ENCODE measurements around the gene CHCHD3. TPM values are rescaled to one million over a fixed set of nuclear protein-coding genes. Genes with fewer than 3 reads are reported as not detected.
"Not testable (repeated sequence)": the region's sequence is repeated elsewhere in the genome, so short reads cannot be mapped to it uniquely, and the experiment has no call there.

Gene CHCHD3
- total RNA-seq, 5 donors from 2014 or later (not counting 1 experiment from before 2014, with no cell fraction given) = 25.6 to 33.7 (median 30.3) TPM

DNA sequence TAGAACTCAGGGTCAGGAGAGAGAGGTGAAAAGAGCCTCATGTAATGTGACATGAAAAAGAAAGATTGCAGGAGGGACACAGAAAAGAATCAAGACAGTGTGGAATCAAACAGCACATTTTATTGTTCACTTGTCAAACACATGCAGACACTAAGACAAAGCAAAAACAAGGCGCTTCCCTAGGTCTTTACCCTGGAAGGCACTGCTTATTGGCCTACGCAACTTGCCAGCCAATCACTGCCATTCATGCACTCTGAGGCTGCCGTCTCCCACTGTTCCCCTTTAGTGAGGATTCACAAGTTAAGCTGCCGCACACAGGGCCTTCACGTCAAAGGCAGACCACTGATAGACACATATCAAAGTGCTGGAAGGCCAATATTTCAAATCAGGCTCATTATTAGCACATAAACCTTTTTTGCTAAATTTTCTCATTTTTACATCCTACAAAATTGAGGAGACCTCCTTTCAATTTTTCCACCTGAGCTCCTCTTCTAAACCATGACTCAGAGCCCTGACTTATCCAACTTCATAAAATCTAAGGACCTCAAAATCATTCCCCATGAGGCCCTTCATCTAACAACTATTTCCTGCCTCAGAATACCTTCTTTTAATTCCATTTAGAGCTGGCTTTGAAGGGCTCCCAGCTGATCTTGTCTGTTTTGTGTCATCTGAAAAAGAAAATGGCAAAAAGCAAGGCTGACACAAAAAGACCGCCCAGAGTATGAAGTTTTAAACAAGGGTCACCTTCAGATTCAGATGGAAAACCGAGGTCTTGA is 149.4 kb downstream of the CHCHD3 start:
- ATAC-seq (replicated peaks in 1 of 4) = no peak
- no peak overlapping the region for H3K27ac Mint-ChIP-seq
- no peak for DNase-seq
- peaks cover 0 to 3% of the 10 kb centered on the region in 2 donors for H3K36me3 ChIP-seq (ENCODE audit: control insufficient read depth in 2 of 2, extremely low read depth in 1 of 2, insufficient read depth in 1 of 2, low read length in 1 of 2)
- POLR2A ChIA-PET = no interaction called here
- no peaks in the 10 kb centered on the region for H3K27me3 Mint-ChIP-seq
- H3K9me3 Mint-ChIP-seq = peaks cover 6 to 8% (median 6%) of the 10 kb centered on the region in 3 donors
- peaks cover 71% of the 10 kb centered on the region for H3K36me3 Mint-ChIP-seq
- H3K27me3 ChIP-seq (replicated peaks in 1 of 2; ENCODE audit: control insufficient read depth in 2 of 2, extremely low read depth in 1 of 2, insufficient read depth in 2 of 2, low read length in 1 of 2) = no peaks in the 10 kb centered on the region
- peaks cover 0 to 6% (median 0%) of the 10 kb centered on the region in 3 donors for H3K4me1 Mint-ChIP-seq
- no peak overlapping the region for H3K4me3 Mint-ChIP-seq
- CTCF ChIA-PET = no interaction called here
- no peaks in the 10 kb centered on the region for H3K4me1 ChIP-seq (ENCODE audit: control insufficient read depth in 1 of 2, extremely low read depth in 1 of 2, insufficient read depth in 2 of 2, low read length in 2 of 2)
- no peak overlapping the region for H3K27ac ChIP-seq (ENCODE audit: low read length)
- no peak overlapping the region for H3K4me3 ChIP-seq (ENCODE audit: control insufficient read depth in 1 of 2, extremely low read depth in 1 of 2, low read length in 1 of 2)
- 88% methylated on average over 7 of the region's 7 CpGs for WGBS (ENCODE audit: insufficient coverage)
- no peaks in the 10 kb centered on the region for H3K9me3 ChIP-seq

DNA sequence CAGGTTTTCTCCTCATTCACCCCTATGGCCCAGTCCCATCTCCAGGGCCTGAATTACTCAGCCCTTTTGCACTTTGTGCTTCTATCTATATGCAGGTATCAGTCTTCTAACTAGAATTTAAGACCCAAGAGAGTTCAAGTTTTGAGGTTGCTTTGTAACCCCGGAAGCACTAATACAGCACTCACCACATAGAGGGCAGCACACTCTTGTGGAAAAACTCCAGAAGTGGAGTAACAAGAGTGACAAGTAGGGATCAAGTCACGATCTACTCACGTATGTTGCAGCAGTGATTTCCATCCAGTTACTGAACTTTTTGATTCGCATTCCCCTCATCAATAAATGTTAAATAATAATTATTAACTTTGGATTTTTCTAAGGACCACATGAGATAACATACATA is 151.0 kb downstream of the CHCHD3 start:
- no peaks in the 10 kb centered on the region for H3K27me3 Mint-ChIP-seq
- H3K36me3 Mint-ChIP-seq = peaks cover 75% of the 10 kb centered on the region
- Histone ChIP-seq H3K27ac (ENCODE audit: low read length) (no peak overlapping the region), H3K27me3 (replicated peaks in 1 of 2; ENCODE audit: control insufficient read depth in 2 of 2, extremely low read depth in 1 of 2, insufficient read depth in 2 of 2, low read length in 1 of 2) (no peaks in the 10 kb centered on the region), H3K36me3 (ENCODE audit: control insufficient read depth in 2 of 2, extremely low read depth in 1 of 2, insufficient read depth in 1 of 2, low read length in 1 of 2) (peaks cover 0 to 5% of the 10 kb centered on the region in 2 donors), H3K4me1 (ENCODE audit: control insufficient read depth in 1 of 2, extremely low read depth in 1 of 2, insufficient read depth in 2 of 2, low read length in 2 of 2) (no peaks in the 10 kb centered on the region), H3K4me3 (ENCODE audit: control insufficient read depth in 1 of 2, extremely low read depth in 1 of 2, low read length in 1 of 2) (no peak overlapping the region), H3K9me3 (no peaks in the 10 kb centered on the region)
- peaks cover 0 to 6% (median 0%) of the 10 kb centered on the region in 3 donors for H3K4me1 Mint-ChIP-seq
- H3K9me3 Mint-ChIP-seq = peaks cover 0 to 8% (median 3%) of the 10 kb centered on the region in 3 donors
- H3K27ac Mint-ChIP-seq = no peak overlapping the region
- DNase-seq (no peak), ATAC-seq (replicated peaks in 1 of 4) (no peak)
- no CpG with 5 or more reads among the region's 4 CpGs for WGBS (ENCODE audit: insufficient coverage)
- ChIA-PET CTCF (no interaction called here), POLR2A (no interaction called here)
- no peak overlapping the region for H3K4me3 Mint-ChIP-seq

DNA sequence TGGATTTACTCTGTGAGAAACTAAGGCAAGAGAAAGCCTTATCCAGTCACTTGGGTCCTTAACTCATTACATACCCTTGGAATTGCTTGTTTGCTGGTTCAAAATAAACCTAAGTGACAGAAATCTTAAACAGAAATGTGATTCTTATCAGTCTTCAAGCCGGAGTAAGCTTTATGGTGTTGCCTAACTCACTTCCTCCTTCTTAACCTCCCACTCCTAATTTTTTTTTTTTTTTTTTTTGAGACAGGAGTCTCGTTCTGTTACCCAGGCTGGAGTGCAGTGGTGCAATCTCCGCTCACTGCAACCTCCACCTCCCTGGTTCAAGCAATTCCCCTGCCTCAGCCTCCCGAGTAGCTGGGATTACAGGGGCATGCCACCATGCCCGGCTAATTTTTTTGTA is 151.9 kb downstream of the CHCHD3 start:
- H3K9me3 Mint-ChIP-seq; ATAC-seq (replicated peaks in 1 of 4); H3K27ac ChIP-seq (ENCODE audit: low read length); H3K4me3 Mint-ChIP-seq; H3K4me1 Mint-ChIP-seq; DNase-seq; CTCF ChIA-PET; H3K4me1 ChIP-seq (ENCODE audit: control insufficient read depth in 1 of 2, extremely low read depth in 1 of 2, insufficient read depth in 2 of 2, low read length in 2 of 2); H3K36me3 ChIP-seq (ENCODE audit: control insufficient read depth in 2 of 2, extremely low read depth in 1 of 2, insufficient read depth in 1 of 2, low read length in 1 of 2); H3K27me3 ChIP-seq (replicated peaks in 1 of 2; ENCODE audit: control insufficient read depth in 2 of 2, extremely low read depth in 1 of 2, insufficient read depth in 2 of 2, low read length in 1 of 2); H3K27ac Mint-ChIP-seq; H3K9me3 ChIP-seq; H3K4me3 ChIP-seq (ENCODE audit: control insufficient read depth in 1 of 2, extremely low read depth in 1 of 2, low read length in 1 of 2); H3K27me3 Mint-ChIP-seq: not testable (repeated sequence)
- POLR2A ChIA-PET = interaction anchor here in 1 of 2 donors (0.6 kb wide), 1 partner anchor 59 kb away, joined by 5 read pairs; no protein-coding TSS in a partner anchor
- H3K36me3 Mint-ChIP-seq = peaks cover 73% of the 10 kb centered on the region
- 100% methylated on average over 1 of the region's 5 CpGs for WGBS (ENCODE audit: insufficient coverage)

DNA sequence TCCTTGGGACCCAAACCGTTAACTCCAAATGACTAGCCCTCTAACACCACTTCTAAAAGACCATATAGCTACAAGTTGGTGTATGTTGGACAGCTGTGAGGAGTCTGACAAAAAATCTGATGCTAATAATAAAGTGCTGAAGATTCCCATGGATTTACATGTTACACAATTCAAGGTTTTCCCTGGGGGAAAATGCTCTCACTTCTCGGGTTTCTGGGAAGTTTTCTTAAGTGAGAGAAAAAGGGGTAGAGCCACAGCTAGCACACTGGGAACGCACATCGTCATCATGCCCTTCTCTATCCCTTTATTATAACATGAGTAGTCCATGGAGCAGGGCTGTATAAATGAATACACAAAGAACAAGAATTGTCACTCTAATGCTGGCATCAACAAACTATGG is 162.1 kb downstream of the CHCHD3 start:
- DNase-seq = no peak
- ChIA-PET POLR2A (no interaction called here), CTCF (no interaction called here)
- no peaks in the 10 kb centered on the region for H3K9me3 Mint-ChIP-seq
- no peak overlapping the region for H3K27ac Mint-ChIP-seq
- Histone ChIP-seq H3K4me3 (ENCODE audit: control insufficient read depth in 1 of 2, extremely low read depth in 1 of 2, low read length in 1 of 2) (no peak overlapping the region), H3K4me1 (ENCODE audit: control insufficient read depth in 1 of 2, extremely low read depth in 1 of 2, insufficient read depth in 2 of 2, low read length in 2 of 2) (no peaks in the 10 kb centered on the region), H3K9me3 (no peaks in the 10 kb centered on the region), H3K36me3 (ENCODE audit: control insufficient read depth in 2 of 2, extremely low read depth in 1 of 2, insufficient read depth in 1 of 2, low read length in 1 of 2) (no peaks in the 10 kb centered on the region), H3K27ac (ENCODE audit: low read length) (no peak overlapping the region), H3K27me3 (replicated peaks in 1 of 2; ENCODE audit: control insufficient read depth in 2 of 2, extremely low read depth in 1 of 2, insufficient read depth in 2 of 2, low read length in 1 of 2) (no peaks in the 10 kb centered on the region)
- H3K27me3 Mint-ChIP-seq = no peaks in the 10 kb centered on the region
- peaks cover 31% of the 10 kb centered on the region for H3K36me3 Mint-ChIP-seq
- peaks cover 0 to 4% (median 0%) of the 10 kb centered on the region in 3 donors for H3K4me1 Mint-ChIP-seq
- no CpG with 5 or more reads among the region's 4 CpGs for WGBS (ENCODE audit: insufficient coverage)
- no peak overlapping the region for H3K4me3 Mint-ChIP-seq
- ATAC-seq (replicated peaks in 1 of 4) = no peak

DNA sequence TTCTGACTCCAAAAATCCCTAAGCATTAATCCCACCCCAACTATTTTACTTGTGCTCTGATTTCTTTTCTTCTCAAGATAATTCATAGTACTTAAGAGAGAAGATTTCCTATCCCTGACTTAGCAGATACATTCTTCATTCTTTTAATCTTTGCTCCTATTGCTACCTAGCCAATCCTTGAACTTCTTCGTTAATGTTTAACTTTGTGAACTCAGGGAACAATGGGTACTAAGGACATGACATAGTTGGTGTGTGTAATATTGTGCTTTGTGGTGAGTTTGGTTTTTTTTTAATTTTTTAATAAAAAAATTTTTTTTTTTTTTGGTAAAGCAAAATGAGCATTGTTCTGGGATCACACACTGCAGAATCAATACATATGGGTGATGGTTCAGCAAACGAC is 166.2 kb downstream of the CHCHD3 start:
- Mint-ChIP-seq H3K27ac (no peak overlapping the region), H3K36me3 (peaks cover 47% of the 10 kb centered on the region), H3K4me1 (no peaks in the 10 kb centered on the region), H3K4me3 (no peak overlapping the region), H3K9me3 (no peaks in the 10 kb centered on the region), H3K27me3 (no peaks in the 10 kb centered on the region)
- DNase-seq = no peak
- Histone ChIP-seq H3K9me3 (peaks cover 2% of the 10 kb centered on the region), H3K4me1 (ENCODE audit: control insufficient read depth in 1 of 2, extremely low read depth in 1 of 2, insufficient read depth in 2 of 2, low read length in 2 of 2) (no peaks in the 10 kb centered on the region), H3K27ac (ENCODE audit: low read length) (no peak overlapping the region), H3K27me3 (replicated peaks in 1 of 2; ENCODE audit: control insufficient read depth in 2 of 2, extremely low read depth in 1 of 2, insufficient read depth in 2 of 2, low read length in 1 of 2) (no peaks in the 10 kb centered on the region), H3K4me3 (ENCODE audit: control insufficient read depth in 1 of 2, extremely low read depth in 1 of 2, low read length in 1 of 2) (no peak overlapping the region), H3K36me3 (ENCODE audit: control insufficient read depth in 2 of 2, extremely low read depth in 1 of 2, insufficient read depth in 1 of 2, low read length in 1 of 2) (no peaks in the 10 kb centered on the region)
- ATAC-seq (replicated peaks in 1 of 4) = no peak
- ChIA-PET POLR2A (no interaction called here), CTCF (interaction anchor here in 1 of 2 donors (0.6 kb wide), 1 partner anchor 8 kb away, joined by 3 read pairs; no protein-coding TSS in a partner anchor)
- no CpG with 5 or more reads among the region's 2 CpGs for WGBS (ENCODE audit: insufficient coverage)

DNA sequence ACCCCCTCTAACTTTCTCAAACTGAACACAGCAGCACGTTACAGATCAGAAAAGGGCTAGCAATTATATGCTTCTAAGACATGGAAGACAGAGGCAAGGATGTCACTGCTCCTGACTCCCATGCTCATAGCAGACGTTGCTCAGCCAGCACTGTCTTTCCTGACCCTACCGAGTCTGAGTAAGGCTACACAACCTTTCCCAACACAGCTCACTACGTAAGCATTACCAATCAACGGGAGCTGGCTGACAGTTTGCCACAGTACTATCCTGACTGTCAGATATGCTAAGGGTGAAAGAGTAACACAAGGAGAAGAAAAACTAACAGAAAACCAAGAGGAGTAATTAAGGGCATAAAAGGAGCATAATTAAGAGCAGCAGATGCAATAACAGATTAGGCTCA is 171.2 kb downstream of the CHCHD3 start:
- Mint-ChIP-seq H3K36me3 (peaks cover 72% of the 10 kb centered on the region), H3K27ac (no peak overlapping the region), H3K27me3 (no peaks in the 10 kb centered on the region), H3K4me3 (no peak overlapping the region), H3K9me3 (no peaks in the 10 kb centered on the region), H3K4me1 (peaks cover 0 to 3% (median 0%) of the 10 kb centered on the region in 3 donors)
- POLR2A ChIA-PET = no interaction called here
- Histone ChIP-seq H3K4me3 (ENCODE audit: control insufficient read depth in 1 of 2, extremely low read depth in 1 of 2, low read length in 1 of 2) (no peak overlapping the region), H3K36me3 (ENCODE audit: control insufficient read depth in 2 of 2, extremely low read depth in 1 of 2, insufficient read depth in 1 of 2, low read length in 1 of 2) (no peaks in the 10 kb centered on the region), H3K27ac (ENCODE audit: low read length) (no peak overlapping the region), H3K9me3 (peaks cover 2% of the 10 kb centered on the region), H3K4me1 (ENCODE audit: control insufficient read depth in 1 of 2, extremely low read depth in 1 of 2, insufficient read depth in 2 of 2, low read length in 2 of 2) (no peaks in the 10 kb centered on the region), H3K27me3 (replicated peaks in 1 of 2; ENCODE audit: control insufficient read depth in 2 of 2, extremely low read depth in 1 of 2, insufficient read depth in 2 of 2, low read length in 1 of 2) (no peaks in the 10 kb centered on the region)
- ATAC-seq (replicated peaks in 1 of 4) (no peak), DNase-seq (no peak)
- WGBS (ENCODE audit: insufficient coverage) = no CpG with 5 or more reads among the region's 5 CpGs
- CTCF ChIA-PET = no interaction called here

All from T-cell (primary cell).